MCF 10A (cell line): ENCODE data around the gene RCOR1. TPM values are rescaled to one million over a fixed set of nuclear protein-coding genes. Genes with fewer than 3 reads are reported as not detected.

Experiments used
- BruUV-seq: library from RNA; stranded (reverse); fragments of 400-500 nt; replicated peaks from 2 replicates; lab custom pipeline; 2021; lab: Mats Ljungman, UMichigan
- CTCF ChIA-PET: fragments of 300-600 bp; sonication (Branson Sonifier 250); formaldehyde crosslinking; extraction: SDS; loops from one replicate; lab custom pipeline; 2021; ENCODE audit warnings: antibody characterized with exemption, inconsistent platforms; lab: Yijun Ruan, JAX
- POLR2A ChIA-PET: fragments of 300-600, 350-650 bp; sonication (Branson Sonifier 250); formaldehyde crosslinking; extraction: SDS; loops from one replicate; lab custom pipeline; 2020; ENCODE audit warnings: antibody characterized with exemption, inconsistent platforms; lab: Yijun Ruan, JAX
- DNase-seq: peaks from one replicate; pipeline ENCODE4 v3.0.0-alpha.2; 2018; ENCODE audit not compliant: unreplicated experiment
- H3K27ac Mint-ChIP-seq: one replicate; pipeline ENCODE4 v1.8.0; 2022; ENCODE audit warnings: mild to moderate bottlenecking, low read depth, mixed read lengths; ENCODE audit not compliant: unreplicated experiment
- H3K27me3 Mint-ChIP-seq: one replicate; pipeline ENCODE4 v1.8.0; 2022; ENCODE audit warnings: mixed read lengths; ENCODE audit not compliant: insufficient read depth, unreplicated experiment
- H3K36me3 Mint-ChIP-seq: one replicate; pipeline ENCODE4 v1.8.0; 2022; ENCODE audit warnings: mild to moderate bottlenecking, moderate library complexity, mixed read lengths; ENCODE audit not compliant: insufficient read depth, unreplicated experiment
- H3K4me1 Mint-ChIP-seq: one replicate; pipeline ENCODE4 v1.8.0; 2022; ENCODE audit warnings: mixed read lengths; ENCODE audit not compliant: insufficient read depth, unreplicated experiment
- H3K4me3 Mint-ChIP-seq: one replicate; pipeline ENCODE4 v1.8.0; 2022; ENCODE audit warnings: mild to moderate bottlenecking, moderate library complexity, mixed read lengths; ENCODE audit not compliant: unreplicated experiment
- H3K9me3 Mint-ChIP-seq: one replicate; pipeline ENCODE4 v1.8.0; 2022; ENCODE audit warnings: mixed read lengths; ENCODE audit not compliant: unreplicated experiment
- intact Hi-C: fragments of 100-400 bp; cut with micrococcal nuclease; formaldehyde crosslinking; loops from 2 replicates; pipeline ENCODE4 v1.14.1; 2022
- total RNA-seq: library from RNA; stranded (reverse); gene quantifications from 2 replicates; pipeline ENCODE4 v1.2.3, GENCODE V29; 2022
- TF ChIP-seq, protein P1 (sequence below): fragments of 200-600 bp; IDR thresholded peaks from one replicate; pipeline ENCODE4 v1.8.0; 2022; ENCODE audit warnings: antibody characterized with exemption, mild to moderate bottlenecking; ENCODE audit not compliant: unreplicated experiment

RCOR1 gene
- total RNA-seq, 1 experiment from 2014 or later = 45.6 TPM

DNA sequence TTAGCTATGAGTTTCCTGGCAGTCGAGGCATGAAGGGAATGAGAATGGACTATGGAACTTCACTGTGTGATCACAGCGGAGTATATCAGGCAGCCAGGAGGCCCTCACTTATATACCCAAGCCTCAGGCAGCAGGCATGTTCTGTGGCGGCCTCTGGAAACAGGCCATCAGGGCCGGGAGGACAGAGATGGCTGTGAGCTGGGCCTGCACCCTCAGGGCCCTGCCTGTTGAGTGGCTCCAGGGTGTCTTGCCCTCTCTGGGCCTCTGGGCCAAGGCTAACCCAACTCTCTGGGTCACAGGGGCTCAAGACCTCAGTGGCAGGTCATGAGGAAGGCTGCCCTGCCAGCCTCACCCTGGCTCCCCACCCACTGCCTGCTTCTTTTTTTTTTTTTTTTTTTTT lies 33.9 kb upstream of the RCOR1 start:
- TF ChIP-seq, protein P1, sequence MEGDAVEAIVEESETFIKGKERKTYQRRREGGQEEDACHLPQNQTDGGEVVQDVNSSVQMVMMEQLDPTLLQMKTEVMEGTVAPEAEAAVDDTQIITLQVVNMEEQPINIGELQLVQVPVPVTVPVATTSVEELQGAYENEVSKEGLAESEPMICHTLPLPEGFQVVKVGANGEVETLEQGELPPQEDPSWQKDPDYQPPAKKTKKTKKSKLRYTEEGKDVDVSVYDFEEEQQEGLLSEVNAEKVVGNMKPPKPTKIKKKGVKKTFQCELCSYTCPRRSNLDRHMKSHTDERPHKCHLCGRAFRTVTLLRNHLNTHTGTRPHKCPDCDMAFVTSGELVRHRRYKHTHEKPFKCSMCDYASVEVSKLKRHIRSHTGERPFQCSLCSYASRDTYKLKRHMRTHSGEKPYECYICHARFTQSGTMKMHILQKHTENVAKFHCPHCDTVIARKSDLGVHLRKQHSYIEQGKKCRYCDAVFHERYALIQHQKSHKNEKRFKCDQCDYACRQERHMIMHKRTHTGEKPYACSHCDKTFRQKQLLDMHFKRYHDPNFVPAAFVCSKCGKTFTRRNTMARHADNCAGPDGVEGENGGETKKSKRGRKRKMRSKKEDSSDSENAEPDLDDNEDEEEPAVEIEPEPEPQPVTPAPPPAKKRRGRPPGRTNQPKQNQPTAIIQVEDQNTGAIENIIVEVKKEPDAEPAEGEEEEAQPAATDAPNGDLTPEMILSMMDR = no peak
- Mint-ChIP-seq H3K27ac (peak overlapping the region; percentile 70), H3K27me3 (no peaks in the 10 kb centered on the region), H3K4me3 (no peak overlapping the region), H3K9me3 (no peaks in the 10 kb centered on the region), H3K36me3 (no peaks in the 10 kb centered on the region), H3K4me1 (peaks cover 8% of the 10 kb centered on the region)
- CTCF ChIA-PET = interaction anchor here (0.8 to 1.3 kb wide), 3 partner anchors 30 to 35 kb away, joined by 3 to 7 read pairs (median 6); no protein-coding TSS in a partner anchor
- DNase-seq = no peak
- intact Hi-C loops = no loop called here
- POLR2A ChIA-PET = interaction anchor here (1.4 to 2.9 kb wide), 7 partner anchors 9 to 46 kb away, joined by 3 to 16 read pairs (median 8); no protein-coding TSS in a partner anchor
- no TSS peak for BruUV-seq

DNA sequence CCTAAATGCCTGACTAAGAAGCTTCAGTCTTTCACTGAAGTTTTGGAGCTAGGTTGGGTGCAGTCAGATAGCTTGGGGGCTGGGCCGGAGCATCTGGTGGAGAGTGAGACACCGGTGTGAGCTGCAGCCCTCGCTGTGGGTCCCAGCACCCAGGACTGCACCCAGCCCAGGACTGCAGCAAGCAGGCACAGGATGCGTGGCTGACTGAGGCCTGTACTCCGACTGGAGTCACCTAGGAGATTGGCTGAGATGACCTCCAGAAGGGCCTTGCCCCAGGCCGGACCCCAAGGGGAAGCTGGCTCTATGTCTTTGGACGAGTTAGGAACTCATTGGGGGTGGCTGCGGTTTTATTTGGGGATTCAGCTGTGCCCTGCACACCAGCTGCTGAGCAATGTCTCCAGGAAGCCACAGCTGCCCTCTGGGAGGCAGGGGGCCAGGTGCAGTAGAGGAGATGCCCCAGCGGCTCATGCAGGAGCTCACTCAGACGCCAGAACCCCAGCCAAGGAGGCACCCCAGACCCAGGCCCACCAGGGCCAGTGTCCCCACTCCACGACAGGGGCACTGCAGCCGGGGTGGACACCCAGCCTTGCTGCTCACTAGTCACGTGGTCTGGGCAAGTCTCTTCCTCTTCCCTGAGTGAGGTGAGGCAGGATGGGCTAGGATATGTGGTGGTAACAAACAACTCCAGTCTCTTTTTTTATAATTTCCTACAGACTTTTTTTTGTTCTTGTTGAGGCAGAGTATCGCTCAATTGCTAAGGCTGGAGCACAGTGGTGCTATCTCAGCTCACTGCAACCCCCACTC lies 31.8 kb upstream of the RCOR1 start:
- TF ChIP-seq, protein P1 = no peak
- no TSS peak for BruUV-seq
- intact Hi-C loops = no loop called here
- Mint-ChIP-seq H3K27me3 (no peaks in the 10 kb centered on the region), H3K27ac (no peak overlapping the region), H3K4me1 (peaks cover 8% of the 10 kb centered on the region), H3K9me3 (no peaks in the 10 kb centered on the region), H3K36me3 (no peaks in the 10 kb centered on the region), H3K4me3 (no peak overlapping the region)
- ChIA-PET CTCF (interaction anchor here (0.6 kb wide), 2 partner anchors 11 to 78 kb away, joined by 3 read pairs; no protein-coding TSS in a partner anchor), POLR2A (interaction anchor here (0.6 kb wide), 1 partner anchor 1090 kb away, joined by 3 read pairs; no protein-coding TSS in a partner anchor)
- no peak for DNase-seq

DNA sequence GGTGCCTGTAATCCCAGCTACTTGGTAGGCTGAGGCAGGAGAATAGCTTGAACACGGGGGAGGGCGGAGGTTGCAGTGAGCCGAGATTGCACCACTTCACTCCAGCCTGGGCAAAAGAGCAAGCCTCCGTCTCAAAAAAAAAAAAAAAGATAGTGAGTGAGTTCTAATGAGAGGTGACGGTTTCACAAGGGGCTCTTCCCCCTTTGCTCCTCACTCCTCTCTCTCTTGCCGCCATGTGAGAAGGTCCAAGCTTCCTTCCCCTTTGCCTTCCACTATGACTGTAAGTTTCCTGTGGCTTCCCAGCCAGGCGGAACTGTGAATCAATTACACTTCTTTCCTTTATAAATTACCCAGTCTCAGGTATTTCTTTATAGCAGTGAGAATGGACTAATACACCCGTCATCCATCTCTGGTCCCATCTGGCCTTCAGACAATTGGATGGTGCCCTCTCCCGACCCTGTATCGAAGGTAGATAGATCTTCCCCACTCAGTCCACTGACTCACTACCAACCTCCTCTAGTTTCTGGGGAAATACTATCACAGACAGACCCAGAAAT lies 27.0 kb upstream of the RCOR1 start:
- intact Hi-C loops = no loop called here
- no peaks in the 10 kb centered on the region for H3K36me3 Mint-ChIP-seq
- no peaks in the 10 kb centered on the region for H3K27me3 Mint-ChIP-seq
- ChIA-PET CTCF (interaction anchor here (1.2 to 1.5 kb wide), 3 partner anchors 25 to 127 kb away, joined by 3 to 6 read pairs (median 5); no protein-coding TSS in a partner anchor), POLR2A (interaction anchor here (0.6 kb wide), 1 partner anchor 84 kb away, joined by 3 read pairs; no protein-coding TSS in a partner anchor)
- peaks cover 11% of the 10 kb centered on the region for H3K4me1 Mint-ChIP-seq
- no peak for DNase-seq
- H3K9me3 Mint-ChIP-seq = no peaks in the 10 kb centered on the region
- no peak overlapping the region for H3K4me3 Mint-ChIP-seq
- no TSS peak for BruUV-seq
- peak overlapping the region; percentile 39 for H3K27ac Mint-ChIP-seq
- TF ChIP-seq, protein P1 = no peak

DNA sequence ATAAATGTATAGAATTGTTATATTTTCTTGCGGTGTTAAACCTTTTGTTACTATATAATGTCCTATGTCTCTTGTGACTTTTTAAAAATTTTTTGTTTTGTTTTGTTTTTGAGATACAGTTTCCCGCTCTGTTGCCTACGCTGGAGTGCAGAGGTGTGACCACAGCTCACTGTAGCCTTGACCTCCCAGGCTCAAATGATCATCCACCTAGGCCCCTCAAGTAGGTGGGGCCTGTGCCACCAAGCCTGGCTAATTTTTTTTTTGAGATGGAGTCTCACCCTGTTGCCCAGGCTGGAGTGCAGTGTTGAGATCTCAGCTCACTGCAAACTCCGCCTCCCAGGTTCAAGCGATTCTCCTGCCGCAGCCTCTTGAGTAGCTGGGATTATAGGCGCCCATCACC lies 26.5 kb upstream of the RCOR1 start:
- H3K4me3 Mint-ChIP-seq = no peak overlapping the region
- no peak for DNase-seq
- no TSS peak for BruUV-seq
- TF ChIP-seq, protein P1 = no peak
- intact Hi-C loops = no loop called here
- ChIA-PET CTCF (interaction anchor here (1.2 to 1.5 kb wide), 3 partner anchors 29 to 128 kb away, joined by 5 to 6 read pairs (median 6); no protein-coding TSS in a partner anchor), POLR2A (no interaction called here)
- peaks cover 11% of the 10 kb centered on the region for H3K4me1 Mint-ChIP-seq
- peak overlapping the region; percentile 39 for H3K27ac Mint-ChIP-seq
- H3K9me3 Mint-ChIP-seq = no peaks in the 10 kb centered on the region
- no peaks in the 10 kb centered on the region for H3K36me3 Mint-ChIP-seq
- H3K27me3 Mint-ChIP-seq = no peaks in the 10 kb centered on the region
